Nephron progenitor cell (in vitro differentiated cells): ENCODE measurements around the gene SLC11A2.

Experiments
- DNase-seq: peaks from one replicate; pipeline ENCODE4 v3.0.0; 2021
- H3K27ac Mint-ChIP-seq: 2 replicates; pipeline ENCODE4 v1.8.0; 2021; ENCODE audit warnings: mild to moderate bottlenecking, moderate library complexity, mixed read lengths
- H3K27me3 Mint-ChIP-seq: 2 replicates; pipeline ENCODE4 v1.8.0; 2021; ENCODE audit warnings: mild to moderate bottlenecking, low read depth, mixed read lengths; ENCODE audit not compliant: poor library complexity
- H3K36me3 Mint-ChIP-seq: 2 replicates; pipeline ENCODE4 v1.8.0; 2021; ENCODE audit warnings: low read depth, mixed read lengths
- H3K4me1 Mint-ChIP-seq: 2 replicates; pipeline ENCODE4 v1.8.0; 2021; ENCODE audit warnings: mixed read lengths
- H3K4me3 Mint-ChIP-seq: 2 replicates; pipeline ENCODE4 v1.8.0; 2021; ENCODE audit warnings: mild to moderate bottlenecking, moderate library complexity, mixed read lengths
- H3K9me3 Mint-ChIP-seq: 2 replicates; pipeline ENCODE4 v1.8.0; 2021; ENCODE audit warnings: mild to moderate bottlenecking, moderate library complexity, mixed read lengths
- TF ChIP-seq, protein P1 (sequence below): fragments of 200-600 bp; sonication (generic); IDR thresholded peaks from 2 replicates; pipeline ENCODE4 v1.5.0; 2021; ENCODE audit warnings: antibody characterized with exemption

The SLC11A2 gene

DNA sequence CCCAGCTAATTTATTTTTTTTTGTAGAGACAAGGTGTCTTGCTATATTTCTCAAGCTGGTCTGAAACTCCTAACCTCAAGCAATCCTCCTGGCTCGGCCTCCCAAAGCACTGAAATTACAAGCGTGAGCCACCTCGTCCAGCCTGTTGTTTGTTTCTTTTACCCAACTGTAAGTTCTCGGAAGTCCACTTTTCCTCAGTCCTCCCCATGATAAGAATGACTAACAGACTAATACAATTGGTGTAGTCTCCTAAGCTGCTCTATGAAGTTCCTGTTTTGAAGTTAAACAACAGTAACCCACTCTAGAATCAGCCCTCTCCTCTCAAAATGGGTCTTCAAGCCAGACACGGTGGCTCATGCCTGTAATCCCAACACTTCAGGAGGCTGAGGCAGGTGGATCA lies 37.3 kb downstream of the SLC11A2 start:
- no peak overlapping the region for H3K27ac Mint-ChIP-seq
- DNase-seq, result no peak
- H3K9me3 Mint-ChIP-seq, result no peaks in the 10 kb centered on the region
- H3K4me3 Mint-ChIP-seq, result no peak overlapping the region
- peaks cover 42% of the 10 kb centered on the region for H3K36me3 Mint-ChIP-seq
- TF ChIP-seq, protein P1, sequence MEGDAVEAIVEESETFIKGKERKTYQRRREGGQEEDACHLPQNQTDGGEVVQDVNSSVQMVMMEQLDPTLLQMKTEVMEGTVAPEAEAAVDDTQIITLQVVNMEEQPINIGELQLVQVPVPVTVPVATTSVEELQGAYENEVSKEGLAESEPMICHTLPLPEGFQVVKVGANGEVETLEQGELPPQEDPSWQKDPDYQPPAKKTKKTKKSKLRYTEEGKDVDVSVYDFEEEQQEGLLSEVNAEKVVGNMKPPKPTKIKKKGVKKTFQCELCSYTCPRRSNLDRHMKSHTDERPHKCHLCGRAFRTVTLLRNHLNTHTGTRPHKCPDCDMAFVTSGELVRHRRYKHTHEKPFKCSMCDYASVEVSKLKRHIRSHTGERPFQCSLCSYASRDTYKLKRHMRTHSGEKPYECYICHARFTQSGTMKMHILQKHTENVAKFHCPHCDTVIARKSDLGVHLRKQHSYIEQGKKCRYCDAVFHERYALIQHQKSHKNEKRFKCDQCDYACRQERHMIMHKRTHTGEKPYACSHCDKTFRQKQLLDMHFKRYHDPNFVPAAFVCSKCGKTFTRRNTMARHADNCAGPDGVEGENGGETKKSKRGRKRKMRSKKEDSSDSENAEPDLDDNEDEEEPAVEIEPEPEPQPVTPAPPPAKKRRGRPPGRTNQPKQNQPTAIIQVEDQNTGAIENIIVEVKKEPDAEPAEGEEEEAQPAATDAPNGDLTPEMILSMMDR, result no peak
- no peaks in the 10 kb centered on the region for H3K27me3 Mint-ChIP-seq
- no peaks in the 10 kb centered on the region for H3K4me1 Mint-ChIP-seq

DNA sequence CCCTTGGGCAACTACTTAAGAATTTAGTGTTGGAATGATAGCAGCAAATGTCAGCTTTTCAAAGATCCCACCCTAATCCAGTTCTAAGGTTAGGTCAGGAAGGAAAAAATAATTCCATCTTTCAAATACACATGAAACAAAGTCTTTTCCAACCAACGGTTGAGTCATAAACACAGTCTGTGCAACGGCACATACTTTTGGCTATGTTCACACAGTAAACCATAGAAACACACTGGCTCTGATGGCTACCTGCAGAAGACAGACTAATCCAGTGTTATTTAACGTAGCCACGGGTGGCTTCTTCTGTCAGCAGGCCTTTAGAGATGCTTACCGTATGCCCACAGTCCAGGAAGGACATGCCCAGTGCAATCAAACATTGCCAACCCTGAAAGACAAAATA lies 38.1 kb downstream of the SLC11A2 start:
- Mint-ChIP-seq H3K4me1 (no peaks in the 10 kb centered on the region), H3K4me3 (no peak overlapping the region), H3K27ac (peak overlapping the region; percentile 93), H3K27me3 (no peaks in the 10 kb centered on the region), H3K9me3 (no peaks in the 10 kb centered on the region), H3K36me3 (peaks cover 42% of the 10 kb centered on the region)
- TF ChIP-seq, protein P1, result no peak
- no peak for DNase-seq

DNA sequence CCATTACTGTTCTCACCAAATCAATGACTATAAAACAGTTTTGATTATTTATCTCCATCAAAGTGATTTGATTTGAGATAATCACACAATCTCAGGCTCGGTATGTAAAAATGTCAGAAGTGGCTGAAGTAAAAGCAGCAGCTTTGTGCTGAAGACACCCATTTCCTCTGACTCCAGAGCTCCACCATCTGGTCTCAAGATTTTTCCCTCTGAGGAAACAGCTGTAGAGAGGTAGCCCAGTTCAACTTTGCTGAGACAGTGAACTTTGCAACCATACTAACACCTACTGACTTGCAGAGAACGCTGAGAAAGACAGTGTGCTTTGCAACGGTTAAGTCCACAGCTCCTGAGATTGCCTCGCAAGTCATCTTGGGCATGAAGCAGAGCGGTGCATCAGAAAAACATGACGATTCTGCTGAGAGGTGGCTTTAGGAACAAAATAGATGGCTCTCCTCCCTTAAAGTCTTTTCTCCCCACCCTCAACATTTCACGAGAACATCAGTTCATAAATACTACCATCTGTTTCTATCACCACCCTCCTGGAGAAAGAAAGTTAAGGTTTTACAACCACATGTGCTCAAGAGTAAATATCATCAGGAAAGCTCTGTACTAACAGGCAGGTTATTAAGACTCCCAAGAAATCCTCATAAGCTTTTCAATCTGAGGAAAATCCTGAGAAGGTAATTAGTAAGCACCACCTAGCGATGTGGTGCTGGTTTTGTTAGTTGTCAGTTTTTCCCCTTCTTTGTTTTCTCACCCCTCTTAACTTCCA lies 39.0 kb downstream of the SLC11A2 start:
- TF ChIP-seq, protein P1, result peak; percentile 22
- peak overlapping the region; percentile 52 for H3K27ac Mint-ChIP-seq
- H3K4me3 Mint-ChIP-seq, result no peak overlapping the region
- no peaks in the 10 kb centered on the region for H3K4me1 Mint-ChIP-seq
- DNase-seq, result peak; percentile 7
- H3K9me3 Mint-ChIP-seq, result no peaks in the 10 kb centered on the region
- H3K36me3 Mint-ChIP-seq, result peaks cover 34% of the 10 kb centered on the region
- H3K27me3 Mint-ChIP-seq, result no peaks in the 10 kb centered on the region

DNA sequence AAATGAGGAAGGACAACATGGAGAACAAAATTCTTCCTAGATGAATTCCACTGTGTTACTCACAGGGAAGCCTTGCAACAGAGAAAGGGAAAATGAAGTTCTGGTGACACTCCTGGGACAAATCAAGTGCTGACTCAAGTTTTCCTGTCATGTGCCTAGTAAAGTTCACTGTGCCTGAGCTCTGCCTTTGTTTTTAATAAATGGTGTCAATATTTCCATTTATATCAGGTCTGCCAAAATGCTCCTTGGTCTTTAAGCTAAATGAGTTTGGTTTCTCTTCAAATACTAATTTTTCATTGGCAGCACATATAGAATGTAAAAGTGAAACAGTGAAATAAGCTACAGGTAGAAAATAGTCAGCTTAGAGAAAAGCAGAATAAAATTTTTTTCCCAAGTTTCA lies 40.9 kb downstream of the SLC11A2 start:
- Mint-ChIP-seq H3K9me3 (no peaks in the 10 kb centered on the region), H3K4me3 (no peak overlapping the region), H3K36me3 (peaks cover 23% of the 10 kb centered on the region), H3K27me3 (no peaks in the 10 kb centered on the region), H3K27ac (no peak overlapping the region), H3K4me1 (no peaks in the 10 kb centered on the region)
- no peak for DNase-seq
- TF ChIP-seq, protein P1, result no peak

DNA sequence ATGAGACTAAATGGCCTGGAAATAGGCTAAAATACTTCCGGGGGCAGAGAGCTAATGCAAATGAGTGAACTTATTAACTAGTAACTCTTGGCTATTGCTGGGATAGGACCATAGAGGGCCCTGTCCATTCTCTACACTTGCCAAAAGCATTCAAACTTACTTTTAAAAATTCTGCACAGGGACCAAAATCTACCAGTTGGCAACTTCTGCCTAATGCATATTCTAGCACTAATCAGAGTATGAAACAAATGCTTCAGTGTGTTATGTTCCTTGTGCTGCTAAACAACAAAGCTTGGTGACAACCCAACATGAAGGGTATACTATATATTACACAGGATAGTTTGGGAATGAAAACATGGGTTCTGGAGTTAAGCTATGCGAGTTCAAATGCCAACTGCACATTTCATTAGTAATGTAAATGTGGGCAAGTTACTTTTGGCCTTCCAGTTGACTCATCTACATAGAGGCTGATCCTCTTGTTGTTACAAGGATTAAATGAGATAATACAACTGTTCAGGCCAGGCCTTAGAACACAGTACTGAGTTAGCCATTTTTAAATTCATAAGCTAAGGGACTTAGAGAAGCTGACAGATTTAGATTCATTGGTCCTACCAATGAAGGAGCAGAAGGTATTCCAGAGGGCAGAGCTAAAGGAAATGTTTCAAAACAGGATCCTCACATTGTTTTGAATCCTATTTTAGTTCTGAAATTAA lies 41.4 kb downstream of the SLC11A2 start:
- no peak for DNase-seq
- H3K4me1 Mint-ChIP-seq, result no peaks in the 10 kb centered on the region
- H3K4me3 Mint-ChIP-seq, result no peak overlapping the region
- peaks cover 25% of the 10 kb centered on the region for H3K36me3 Mint-ChIP-seq
- H3K9me3 Mint-ChIP-seq, result no peaks in the 10 kb centered on the region
- TF ChIP-seq, protein P1, result no peak
- H3K27ac Mint-ChIP-seq, result no peak overlapping the region
- H3K27me3 Mint-ChIP-seq, result no peaks in the 10 kb centered on the region
